Tibial artery (tissue), 4 donors: ENCODE data around the gene NCF4.

Experiments used
- DNase-seq, 2 donors: peaks; one replicate each; pipeline ENCODE4 v3.0.0-alpha.2; 2019
- H3K27ac ChIP-seq, 2 donors: fragments of 200-600 bp; sonication (generic) in 1 of 2; 1 replicate in 1 of 2; 2 replicates in 1 of 2; pipeline ENCODE4 v1.5.1; 2018 to 2019; ENCODE audit warnings: mild to moderate bottlenecking in 1 of 2
- H3K27me3 ChIP-seq, 2 donors: fragments of 200-600 bp; sonication (generic) in 1 of 2; one replicate each; pipeline versions ENCODE4 v1.5.1 to v1.6.0; 2016 to 2019
- H3K36me3 ChIP-seq, 3 donors: fragments of 200-600 bp; sonication (generic) in 2 of 3; one replicate each; pipeline ENCODE4 v1.5.1; 2016 to 2019; ENCODE audit warnings: mild to moderate bottlenecking in 2 of 3
- H3K4me1 ChIP-seq, 4 donors: fragments of 200-600 bp; sonication (generic) in 2 of 4; 1 replicate in 3 of 4; 2 replicates in 1 of 4; pipeline ENCODE4 v1.5.1; 2016 to 2019
- H3K4me3 ChIP-seq, 2 donors: fragments of 200-600 bp; sonication (generic) in 1 of 2; 1 replicate in 1 of 2; 2 replicates in 1 of 2; pipeline ENCODE4 v1.5.1; 2018 to 2019; ENCODE audit warnings: mild to moderate bottlenecking in 2 of 2
- H3K9me3 ChIP-seq, 3 donors: fragments of 200-600 bp; sonication (generic) in 1 of 3; one replicate each; pipeline ENCODE4 v1.5.1; 2016 to 2019
- intact Hi-C: fragments of 100-400 bp; cut with DNase I; formaldehyde crosslinking; loops from one replicate; pipeline ENCODE4 v1.15.0; 2023; ENCODE audit warnings: low total_unique reads
- TF ChIP-seq, protein P1 (sequence below), 2 experiments: fragments of 200-600 bp in 1 of 2; fragments of 450-650 bp in 1 of 2; IDR thresholded peaks; one replicate each; pipeline ENCODE4 v1.5.1; 2017 to 2019; ENCODE audit warnings: antibody characterized with exemption in 2 of 2, mild to moderate bottlenecking in 1 of 2, moderate library complexity in 1 of 2

Gene NCF4

GRCh38 chr22:36856121-36856791, 4.5 kb upstream of the NCF4 start:
- DNase-seq: peak; percentile 77 to 91
- intact Hi-C loops: loop anchor here (5.0 kb wide), 2 partner anchors 121 to 309 kb away; no protein-coding TSS in a partner anchor

GRCh38 chr22:36856792-36857135, 4.0 kb upstream of the NCF4 start:
- H3K36me3 ChIP-seq: no peaks in the 10 kb centered on the region
- no peak overlapping the region for H3K4me3 ChIP-seq
- H3K27me3 ChIP-seq: peaks cover 0 to 37% of the 10 kb centered on the region in 2 donors
- TF ChIP-seq, protein P1, sequence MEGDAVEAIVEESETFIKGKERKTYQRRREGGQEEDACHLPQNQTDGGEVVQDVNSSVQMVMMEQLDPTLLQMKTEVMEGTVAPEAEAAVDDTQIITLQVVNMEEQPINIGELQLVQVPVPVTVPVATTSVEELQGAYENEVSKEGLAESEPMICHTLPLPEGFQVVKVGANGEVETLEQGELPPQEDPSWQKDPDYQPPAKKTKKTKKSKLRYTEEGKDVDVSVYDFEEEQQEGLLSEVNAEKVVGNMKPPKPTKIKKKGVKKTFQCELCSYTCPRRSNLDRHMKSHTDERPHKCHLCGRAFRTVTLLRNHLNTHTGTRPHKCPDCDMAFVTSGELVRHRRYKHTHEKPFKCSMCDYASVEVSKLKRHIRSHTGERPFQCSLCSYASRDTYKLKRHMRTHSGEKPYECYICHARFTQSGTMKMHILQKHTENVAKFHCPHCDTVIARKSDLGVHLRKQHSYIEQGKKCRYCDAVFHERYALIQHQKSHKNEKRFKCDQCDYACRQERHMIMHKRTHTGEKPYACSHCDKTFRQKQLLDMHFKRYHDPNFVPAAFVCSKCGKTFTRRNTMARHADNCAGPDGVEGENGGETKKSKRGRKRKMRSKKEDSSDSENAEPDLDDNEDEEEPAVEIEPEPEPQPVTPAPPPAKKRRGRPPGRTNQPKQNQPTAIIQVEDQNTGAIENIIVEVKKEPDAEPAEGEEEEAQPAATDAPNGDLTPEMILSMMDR (IDR thresholded peaks at IDR 0.05): no peak
- DNase-seq: no peak
- H3K4me1 ChIP-seq: peaks cover 0 to 9% (median 3%) of the 10 kb centered on the region in 4 donors
- intact Hi-C loops: loop anchor here (5.0 kb wide), 2 partner anchors 121 to 309 kb away; no protein-coding TSS in a partner anchor
- H3K9me3 ChIP-seq: no peaks in the 10 kb centered on the region
- no peak overlapping the region for H3K27ac ChIP-seq

More at GRCh38 chr22:36856121-36856791, 4.5 kb upstream of the NCF4 start:
- Histone ChIP-seq H3K27me3 (peaks cover 0 to 37% of the 10 kb centered on the region in 2 donors), H3K36me3 (no peaks in the 10 kb centered on the region), H3K4me3 (no peak overlapping the region), H3K27ac (no peak overlapping the region), H3K4me1 (peaks cover 0 to 9% (median 3%) of the 10 kb centered on the region in 4 donors), H3K9me3 (no peaks in the 10 kb centered on the region)
- TF ChIP-seq, protein P1 (IDR thresholded peaks at IDR 0.05): peak; percentile 100

GRCh38 chr22:36858156-36858555, 2.6 kb upstream of the NCF4 start:
- TF ChIP-seq, protein P1 (IDR thresholded peaks at IDR 0.05): no peak
- Histone ChIP-seq H3K27ac (no peak overlapping the region), H3K4me3 (no peak overlapping the region), H3K9me3 (no peaks in the 10 kb centered on the region), H3K27me3 (peaks cover 0 to 37% of the 10 kb centered on the region in 2 donors), H3K4me1 (peaks cover 0 to 9% (median 3%) of the 10 kb centered on the region in 4 donors), H3K36me3 (no peaks in the 10 kb centered on the region)
- intact Hi-C loops: loop anchor here (5.0 kb wide), 2 partner anchors 119 to 311 kb away; no protein-coding TSS in a partner anchor
- DNase-seq: no peak

DNA sequence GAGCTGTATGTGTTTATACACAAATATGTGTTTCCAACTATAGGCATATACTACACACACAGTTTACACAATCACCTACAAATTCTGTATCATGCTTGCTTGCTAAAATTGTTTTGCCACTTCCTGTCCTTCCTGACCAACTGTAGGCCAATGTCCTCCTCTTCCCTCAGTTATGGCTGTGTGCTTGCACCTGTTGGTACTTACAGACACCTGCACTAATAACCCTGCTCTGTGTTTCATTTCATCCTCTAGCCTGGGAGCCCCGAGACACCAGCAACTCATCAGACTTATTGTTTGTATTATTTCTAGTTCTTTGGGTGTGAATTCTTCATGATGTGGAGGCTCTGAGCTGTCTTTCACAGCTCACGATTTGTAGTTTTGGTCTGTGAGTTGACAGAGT, 1.8 kb upstream of the NCF4 start:
- Histone ChIP-seq H3K4me1 (peaks cover 0 to 9% (median 3%) of the 10 kb centered on the region in 4 donors), H3K36me3 (no peaks in the 10 kb centered on the region), H3K4me3 (no peak overlapping the region), H3K9me3 (no peaks in the 10 kb centered on the region), H3K27ac (no peak overlapping the region), H3K27me3 (peaks cover 0 to 31% of the 10 kb centered on the region in 2 donors)
- intact Hi-C loops: loop anchor here (5.0 kb wide), 2 partner anchors 118 to 312 kb away; no protein-coding TSS in a partner anchor
- no peak for DNase-seq
- TF ChIP-seq, protein P1 (IDR thresholded peaks at IDR 0.05): no peak

GRCh38 chr22:36860017-36860416, 789 bp upstream of the NCF4 start:
- Histone ChIP-seq H3K27ac (no peak overlapping the region), H3K27me3 (peaks cover 0 to 28% of the 10 kb centered on the region in 2 donors), H3K4me3 (no peak overlapping the region), H3K9me3 (no peaks in the 10 kb centered on the region), H3K4me1 (peaks cover 0 to 9% (median 3%) of the 10 kb centered on the region in 4 donors), H3K36me3 (no peaks in the 10 kb centered on the region)
- TF ChIP-seq, protein P1 (IDR thresholded peaks at IDR 0.05): no peak
- no peak for DNase-seq
- intact Hi-C loops: no loop called here
